Neural progenitor cell (in vitro differentiated cells): ENCODE data around the gene TSGA10. TPM values are rescaled to one million over a fixed set of nuclear protein-coding genes. Genes with fewer than 3 reads are reported as not detected.

Experiments used
- DNase-seq: peaks from one replicate; pipeline ENCODE4 v3.0.0-alpha.2; 2016; ENCODE audit warnings: low spot score
- H2AFZ ChIP-seq: fragments of 200-600 bp; sonication (generic); replicated peaks from 2 replicates; pipeline ENCODE4 v1.6.1; 2016; ENCODE audit warnings: antibody characterized with exemption
- H3F3A ChIP-seq: fragments of 200-600 bp; sonication (generic); 2 replicates; pipeline ENCODE4 v1.6.1; 2016; ENCODE audit warnings: antibody characterized with exemption, low read depth
- H3K27ac ChIP-seq: fragments of 200-600 bp; sonication (generic); 2 replicates; pipeline ENCODE4 v1.5.1; 2016; ENCODE audit warnings: mild to moderate bottlenecking
- H3K27me3 ChIP-seq: fragments of 200-600 bp; sonication (generic); 2 replicates; pipeline ENCODE4 v1.6.1; 2016; ENCODE audit warnings: mild to moderate bottlenecking, moderate library complexity
- H3K36me3 ChIP-seq: fragments of 200-600 bp; sonication (generic); 2 replicates; pipeline ENCODE4 v1.5.1; 2016
- H3K4me1 ChIP-seq: fragments of 200-600 bp; sonication (generic); 2 replicates; pipeline ENCODE4 v1.6.1; 2016; ENCODE audit warnings: mixed run types
- H3K4me2 ChIP-seq: fragments of 200-600 bp; sonication (generic); 2 replicates; pipeline ENCODE4 v1.6.1; 2016
- H3K4me3 ChIP-seq: fragments of 200-600 bp; sonication (generic); 2 replicates; pipeline ENCODE4 v1.5.1; 2016
- H3K79me2 ChIP-seq: fragments of 200-600 bp; sonication (generic); 2 replicates; pipeline ENCODE4 v1.6.1; 2016; ENCODE audit warnings: low read depth
- H3K9ac ChIP-seq: fragments of 200-600 bp; sonication (generic); 2 replicates; pipeline ENCODE4 v1.6.1; 2016
- H3K9me3 ChIP-seq: fragments of 200-600 bp; sonication (generic); 2 replicates; pipeline ENCODE4 v1.5.1; 2016; ENCODE audit warnings: low read depth
- H4K20me1 ChIP-seq: fragments of 200-600 bp; sonication (generic); 2 replicates; pipeline ENCODE4 v1.6.1; 2016; ENCODE audit warnings: low read depth
- H3K27ac Mint-ChIP-seq: 3 replicates; pipeline ENCODE4 v1.8.0; 2021; ENCODE audit warnings: mixed read lengths
- H3K27me3 Mint-ChIP-seq: 2 replicates; pipeline ENCODE4 v1.8.0; 2022; ENCODE audit warnings: low read depth, mild to moderate bottlenecking, inconsistent platforms, moderate library complexity, mixed read lengths; ENCODE audit not compliant: insufficient read depth
- H3K36me3 Mint-ChIP-seq: 3 replicates; pipeline ENCODE4 v1.8.0; 2021; ENCODE audit warnings: mixed read lengths
- H3K4me1 Mint-ChIP-seq: 3 replicates; pipeline ENCODE4 v1.8.0; 2021; ENCODE audit warnings: mixed read lengths
- H3K4me3 Mint-ChIP-seq: 3 replicates; pipeline ENCODE4 v1.8.0; 2021; ENCODE audit warnings: mild to moderate bottlenecking, moderate library complexity, mixed read lengths
- H3K9me3 Mint-ChIP-seq: 3 replicates; pipeline ENCODE4 v1.8.0; 2020; ENCODE audit warnings: mixed read lengths
- CTCF ChIP-seq: fragments of 200-600 bp; sonication (generic); IDR thresholded peaks from 2 replicates; pipeline ENCODE4 v1.5.1; 2017; ENCODE audit warnings: antibody characterized with exemption, mild to moderate bottlenecking
- EZH2 ChIP-seq: fragments of 200-600 bp; sonication (generic); IDR thresholded peaks from 2 replicates; pipeline ENCODE4 v1.6.1; 2017; ENCODE audit warnings: antibody characterized with exemption, mild to moderate bottlenecking, moderate library complexity
- EZH2phosphoT487 ChIP-seq: fragments of 200-600 bp; sonication (generic); IDR thresholded peaks from 2 replicates; pipeline ENCODE4 v1.6.1; 2017; ENCODE audit warnings: antibody characterized with exemption
- total RNA-seq: library from RNA; depleted of rRNA; stranded (reverse); fragments of >200 nt; gene quantifications from 2 replicates; pipeline ENCODE4 v1.2.3, GENCODE V29; 2015; ENCODE audit warnings: low replicate concordance

Gene TSGA10
- 5.8 and 6.6 TPM in 2 replicates for total RNA-seq

- peak within 1 kb of the TSS; percentile 78 for H3K4me2 ChIP-seq
- Mint-ChIP-seq H3K36me3 (peaks cover 5% of the 10 kb centered on the region), H3K4me3 (peak within 1 kb of the TSS; percentile 89), H3K27me3 (peaks cover 3% of the 10 kb centered on the region), H3K9me3 (no peaks in the 10 kb centered on the region), H3K27ac (peak within 1 kb of the TSS; percentile 97), H3K4me1 (peaks cover 23% of the 10 kb centered on the region)
- peaks cover 11% of the 10 kb centered on the region for H3K79me2 ChIP-seq
- DNase-seq, result peak; percentile 90
- TF ChIP-seq EZH2 (no peak), CTCF (peak; percentile 35), EZH2phosphoT487 (no peak)
- H3F3A ChIP-seq, result peaks cover 13% of the 10 kb centered on the region
- H3K27me3 ChIP-seq, result no peaks in the 10 kb centered on the region
- H3K4me3 ChIP-seq, result peak within 1 kb of the TSS; percentile 77
- no peak within 1 kb of the TSS for H3K27ac ChIP-seq
- peaks cover 7% of the 10 kb centered on the region for H3K4me1 ChIP-seq
- H3K9me3 ChIP-seq, result no peaks in the 10 kb centered on the region
- no peaks in the 10 kb centered on the region for H3K36me3 ChIP-seq
- H4K20me1 ChIP-seq, result no peaks in the 10 kb centered on the region
- peak within 1 kb of the TSS; percentile 33 for H3K9ac ChIP-seq
- H2AFZ ChIP-seq, result peak within 1 kb of the TSS; percentile 97
Observed at GRCh38 chr2:99154643-99155536, at the start of gene TSGA10, which contains the start of gene LIPT1. Gene TSGA10 (minus strand): TSS chr2:99154942. CDS start chr2:99109439, 45,503 bp downstream. Gene LIPT1 (plus strand): TSS chr2:99154967. CDS start chr2:99161958, 6,991 bp downstream.

- Histone ChIP-seq H3K79me2 (no peaks in the 10 kb centered on the region), H3K4me2 (no peak overlapping the region), H2AFZ (no peak overlapping the region), H3K9me3 (no peaks in the 10 kb centered on the region), H3K36me3 (no peaks in the 10 kb centered on the region), H3F3A (no peaks in the 10 kb centered on the region), H3K4me1 (no peaks in the 10 kb centered on the region), H3K27ac (no peak overlapping the region), H3K9ac (no peak overlapping the region), H3K4me3 (no peak overlapping the region), H4K20me1 (no peaks in the 10 kb centered on the region), H3K27me3 (no peaks in the 10 kb centered on the region)
- Mint-ChIP-seq H3K9me3 (peaks cover 16% of the 10 kb centered on the region), H3K36me3 (peaks cover 14% of the 10 kb centered on the region), H3K27ac (no peak overlapping the region), H3K4me3 (no peak overlapping the region), H3K4me1 (no peaks in the 10 kb centered on the region), H3K27me3 (peaks cover 2% of the 10 kb centered on the region)
- no peak for TF ChIP-seq EZH2phosphoT487
- no peak for TF ChIP-seq CTCF
- no peak for TF ChIP-seq EZH2
- DNase-seq, result no peak
Observed at GRCh38 chr2:99201959-99202678, 47.4 kb upstream of the TSGA10 start.

- H3K36me3 Mint-ChIP-seq, result peaks cover 16% of the 10 kb centered on the region
- Histone ChIP-seq H3K36me3 (peaks cover 4% of the 10 kb centered on the region), H3F3A (no peaks in the 10 kb centered on the region), H3K27me3 (no peaks in the 10 kb centered on the region), H4K20me1 (no peaks in the 10 kb centered on the region), H3K4me1 (no peaks in the 10 kb centered on the region), H3K79me2 (no peaks in the 10 kb centered on the region), H3K27ac (no peak overlapping the region), H3K9ac (no peak overlapping the region), H3K9me3 (no peaks in the 10 kb centered on the region), H3K4me2 (no peak overlapping the region), H3K4me3 (no peak overlapping the region), H2AFZ (no peak overlapping the region)
- no peak for DNase-seq
- H3K9me3 Mint-ChIP-seq, result peaks cover 3% of the 10 kb centered on the region
- H3K4me1 Mint-ChIP-seq, result no peaks in the 10 kb centered on the region
- no peak overlapping the region for H3K27ac Mint-ChIP-seq
- no peak overlapping the region for H3K4me3 Mint-ChIP-seq
- TF ChIP-seq CTCF (no peak), EZH2phosphoT487 (no peak), EZH2 (no peak)
- peaks cover 2% of the 10 kb centered on the region for H3K27me3 Mint-ChIP-seq
Observed at GRCh38 chr2:99200076-99200800, 45.5 kb upstream of the TSGA10 start.
